ENCODE measurements around the gene GABRG3.

GABRG3 gene

DNA sequence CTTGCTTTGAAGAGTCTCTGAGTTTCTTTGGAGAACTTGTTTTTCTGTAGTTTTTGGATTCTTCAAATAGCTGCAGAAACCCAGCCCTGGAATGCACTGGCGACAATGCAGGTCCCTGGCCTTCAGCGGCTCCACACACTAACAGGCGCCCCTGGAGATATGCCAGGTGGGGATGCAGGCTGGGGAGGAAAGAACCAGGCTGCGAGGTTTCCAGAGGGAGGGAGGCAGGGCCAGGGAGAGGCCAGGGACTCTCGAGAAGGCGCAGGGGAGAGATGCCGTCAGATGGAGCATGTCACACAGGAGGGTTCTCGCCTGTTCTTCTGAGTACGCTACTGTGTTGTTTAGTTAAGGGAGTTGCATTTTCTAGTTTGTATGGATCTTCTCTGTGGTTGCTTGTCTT lies 283.1 kb downstream of the GABRG3 start:
- no peak overlapping the region for H3K4me2 ChIP-seq (ENCODE audit: low read depth, low read length, poor library complexity, severe bottlenecking)
- H3K27me3 ChIP-seq (ENCODE audit: low read length) = no peaks in the 10 kb centered on the region
- H3K9me3 ChIP-seq (ENCODE audit: insufficient read depth, low read length) = no peaks in the 10 kb centered on the region
- no peak for TF ChIP-seq EZH2phosphoT487 (conservative IDR thresholded peaks at IDR 0.05; ENCODE audit: low read length)
- TF ChIP-seq, protein P1, sequence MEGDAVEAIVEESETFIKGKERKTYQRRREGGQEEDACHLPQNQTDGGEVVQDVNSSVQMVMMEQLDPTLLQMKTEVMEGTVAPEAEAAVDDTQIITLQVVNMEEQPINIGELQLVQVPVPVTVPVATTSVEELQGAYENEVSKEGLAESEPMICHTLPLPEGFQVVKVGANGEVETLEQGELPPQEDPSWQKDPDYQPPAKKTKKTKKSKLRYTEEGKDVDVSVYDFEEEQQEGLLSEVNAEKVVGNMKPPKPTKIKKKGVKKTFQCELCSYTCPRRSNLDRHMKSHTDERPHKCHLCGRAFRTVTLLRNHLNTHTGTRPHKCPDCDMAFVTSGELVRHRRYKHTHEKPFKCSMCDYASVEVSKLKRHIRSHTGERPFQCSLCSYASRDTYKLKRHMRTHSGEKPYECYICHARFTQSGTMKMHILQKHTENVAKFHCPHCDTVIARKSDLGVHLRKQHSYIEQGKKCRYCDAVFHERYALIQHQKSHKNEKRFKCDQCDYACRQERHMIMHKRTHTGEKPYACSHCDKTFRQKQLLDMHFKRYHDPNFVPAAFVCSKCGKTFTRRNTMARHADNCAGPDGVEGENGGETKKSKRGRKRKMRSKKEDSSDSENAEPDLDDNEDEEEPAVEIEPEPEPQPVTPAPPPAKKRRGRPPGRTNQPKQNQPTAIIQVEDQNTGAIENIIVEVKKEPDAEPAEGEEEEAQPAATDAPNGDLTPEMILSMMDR (IDR thresholded peaks at IDR 0.05; ENCODE audit: insufficient read depth, low read length, poor library complexity, severe bottlenecking) = no peak
- no peak overlapping the region for H3K9ac ChIP-seq (ENCODE audit: low read length)
- no peak overlapping the region for H3K4me3 ChIP-seq (ENCODE audit: insufficient read depth, low read length, poor library complexity, severe bottlenecking)
- no peaks in the 10 kb centered on the region for H3K36me3 ChIP-seq (ENCODE audit: low read length)
- H2AFZ ChIP-seq (ENCODE audit: low read depth, low read length, severe bottlenecking) = no peak overlapping the region
- H3K9me2 ChIP-seq (replicated peaks; ENCODE audit: insufficient read depth, low read length) = no peaks in the 10 kb centered on the region
- no peaks in the 10 kb centered on the region for H3F3A ChIP-seq (ENCODE audit: insufficient read depth)
- no peaks in the 10 kb centered on the region for H3K79me2 ChIP-seq (ENCODE audit: insufficient read depth, low read length)
- H3K27ac ChIP-seq (ENCODE audit: low read depth, low read length) = no peak overlapping the region
- H4K20me1 ChIP-seq (ENCODE audit: low read depth, low read length) = no peaks in the 10 kb centered on the region

GRCh38 chr15:27254801-27255200 lies 283.8 kb downstream of the GABRG3 start:
- no peaks in the 10 kb centered on the region for H3F3A ChIP-seq (ENCODE audit: insufficient read depth)
- H4K20me1 ChIP-seq (ENCODE audit: low read depth, low read length) = no peaks in the 10 kb centered on the region
- H3K4me2 ChIP-seq (ENCODE audit: low read depth, low read length, poor library complexity, severe bottlenecking) = no peak overlapping the region
- no peaks in the 10 kb centered on the region for H3K79me2 ChIP-seq (ENCODE audit: insufficient read depth, low read length)
- TF ChIP-seq, protein P1 (IDR thresholded peaks at IDR 0.05; ENCODE audit: insufficient read depth, low read length, poor library complexity, severe bottlenecking) = no peak
- no peak for TF ChIP-seq EZH2phosphoT487 (conservative IDR thresholded peaks at IDR 0.05; ENCODE audit: low read length)
- no peaks in the 10 kb centered on the region for H3K36me3 ChIP-seq (ENCODE audit: low read length)
- no peak overlapping the region for H2AFZ ChIP-seq (ENCODE audit: low read depth, low read length, severe bottlenecking)
- no peaks in the 10 kb centered on the region for H3K9me3 ChIP-seq (ENCODE audit: insufficient read depth, low read length)
- H3K27ac ChIP-seq (ENCODE audit: low read depth, low read length) = no peak overlapping the region
- H3K27me3 ChIP-seq (ENCODE audit: low read length) = no peaks in the 10 kb centered on the region
- H3K9ac ChIP-seq (ENCODE audit: low read length) = no peak overlapping the region
- no peak overlapping the region for H3K4me3 ChIP-seq (ENCODE audit: insufficient read depth, low read length, poor library complexity, severe bottlenecking)
- H3K9me2 ChIP-seq (replicated peaks; ENCODE audit: insufficient read depth, low read length) = no peaks in the 10 kb centered on the region

- TF ChIP-seq, protein P1 (IDR thresholded peaks at IDR 0.05; ENCODE audit: insufficient read depth, low read length, poor library complexity, severe bottlenecking) = no peak
- no peak for TF ChIP-seq EZH2phosphoT487 (conservative IDR thresholded peaks at IDR 0.05; ENCODE audit: low read length)
- Histone ChIP-seq H3K27me3 (ENCODE audit: low read length) (no peaks in the 10 kb centered on the region), H3K27ac (ENCODE audit: low read depth, low read length) (no peak overlapping the region), H3K4me2 (ENCODE audit: low read depth, low read length, poor library complexity, severe bottlenecking) (no peak overlapping the region), H3K79me2 (ENCODE audit: insufficient read depth, low read length) (no peaks in the 10 kb centered on the region), H3K9me3 (ENCODE audit: insufficient read depth, low read length) (no peaks in the 10 kb centered on the region), H3K4me3 (ENCODE audit: insufficient read depth, low read length, poor library complexity, severe bottlenecking) (no peak overlapping the region), H3K9me2 (replicated peaks; ENCODE audit: insufficient read depth, low read length) (no peaks in the 10 kb centered on the region), H3K36me3 (ENCODE audit: low read length) (no peaks in the 10 kb centered on the region), H3K9ac (ENCODE audit: low read length) (no peak overlapping the region), H2AFZ (ENCODE audit: low read depth, low read length, severe bottlenecking) (no peak overlapping the region), H3F3A (ENCODE audit: insufficient read depth) (no peaks in the 10 kb centered on the region), H4K20me1 (ENCODE audit: low read depth, low read length) (no peaks in the 10 kb centered on the region)
Measured at GRCh38 chr15:27256446-27256845, 285.5 kb downstream of the GABRG3 start.
